SW480 (cell line): ENCODE results near the gene BHLHE23.
A peak's percentile ranks its signal among the peaks of the same experiment; 100 is the strongest.

Experiments used
- DNase-seq: peaks from one replicate; pipeline ENCODE4 v3.0.0-alpha.2; 2016; ENCODE audit warnings: low spot score

Gene BHLHE23

GRCh38 chr20:62971950-62972844 lies 34.6 kb downstream of the BHLHE23 start:
- peak; percentile 93 for DNase-seq

- DNase-seq: no peak
Measured at GRCh38 chr20:62971211-62971949, 35.4 kb downstream of the BHLHE23 start.

GRCh38 chr20:62970307-62971210 lies 36.2 kb downstream of the BHLHE23 start:
- DNase-seq: no peak

GRCh38 chr20:62969939-62970306 lies 36.8 kb downstream of the BHLHE23 start:
- DNase-seq: no peak

- DNase-seq: no peak
Measured at GRCh38 chr20:62969179-62969760, 37.5 kb downstream of the BHLHE23 start.

GRCh38 chr20:62968378-62969178 lies 38.2 kb downstream of the BHLHE23 start:
- DNase-seq: no peak

GRCh38 chr20:62967628-62968351 lies 39.0 kb downstream of the BHLHE23 start:
- no peak for DNase-seq

- no peak for DNase-seq
Measured at GRCh38 chr20:62967149-62967501, 39.6 kb downstream of the BHLHE23 start.

- no peak for DNase-seq
Measured at GRCh38 chr20:62966212-62967148, 40.3 kb downstream of the BHLHE23 start.

GRCh38 chr20:62965363-62965771 lies 41.4 kb downstream of the BHLHE23 start:
- DNase-seq: no peak

- no peak for DNase-seq
Measured at GRCh38 chr20:62964700-62965099, 42.1 kb downstream of the BHLHE23 start.

- no peak for DNase-seq
Measured at GRCh38 chr20:62963614-62964397, 43.0 kb downstream of the BHLHE23 start.

GRCh38 chr20:62962891-62963613 lies 43.7 kb downstream of the BHLHE23 start:
- no peak for DNase-seq

GRCh38 chr20:62962221-62962879 lies 44.4 kb downstream of the BHLHE23 start:
- DNase-seq: no peak

- DNase-seq: no peak
Measured at GRCh38 chr20:62961799-62962198, 45.0 kb downstream of the BHLHE23 start.

- no peak for DNase-seq
Measured at GRCh38 chr20:62961310-62961783, 45.4 kb downstream of the BHLHE23 start.
